ENCODE measurements around the gene AMACR.
"Not testable (repeated sequence)": the region's sequence is repeated elsewhere in the genome, so short reads cannot be mapped to it uniquely, and the experiment has no call there.

Gene AMACR

DNA sequence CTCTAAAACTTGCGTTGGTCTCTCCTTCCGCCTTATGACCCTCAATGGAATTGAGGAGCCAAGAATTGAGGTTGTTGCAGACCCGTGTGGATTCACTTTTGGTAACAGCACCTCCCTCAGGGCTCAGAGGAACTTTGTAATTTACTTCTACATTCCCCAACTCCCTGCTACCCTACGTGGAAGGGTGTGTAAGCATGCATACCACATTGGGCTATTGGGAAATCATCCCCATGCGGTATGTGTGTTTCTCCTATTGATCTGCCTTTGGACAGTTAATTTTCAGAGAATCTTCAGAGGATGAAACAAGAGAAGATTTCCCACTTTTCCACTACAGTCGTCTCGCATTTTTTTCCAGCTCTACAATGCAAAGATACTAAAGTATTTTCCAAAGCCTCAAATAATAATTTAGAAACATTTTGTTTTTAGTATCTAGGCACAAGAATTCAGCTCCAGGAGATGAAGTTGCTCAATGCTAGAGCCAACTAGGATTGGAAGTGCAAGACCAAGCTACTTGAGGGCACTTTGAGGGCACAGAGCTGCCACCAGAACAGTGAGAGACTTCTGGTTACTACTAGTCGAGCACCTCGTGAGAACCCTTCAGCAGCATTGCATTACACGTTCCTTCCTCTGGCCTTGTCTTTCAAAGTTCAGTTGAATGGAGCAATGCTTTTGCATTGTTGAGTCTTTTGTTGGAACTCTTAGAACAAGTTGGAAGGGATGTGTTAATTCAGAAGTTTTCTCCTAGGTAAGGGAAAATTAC, 31.7 kb upstream of the AMACR start:
- H3K4me3 ChIP-seq, result no peak overlapping the region
- TF ChIP-seq Cebpa-rat (IDR thresholded peaks at IDR 0.05), result no peak
- H3K27ac ChIP-seq, result no peak overlapping the region
- no peak overlapping the region for H3K9ac ChIP-seq
- no peaks in the 10 kb centered on the region for H4K20me1 ChIP-seq
- H3K4me2 ChIP-seq, result peak overlapping the region in 2 of 11 experiments; percentile 6 to 21; a peak in 1 of 22 replicates
- H3K4me1 ChIP-seq, result peaks cover 9 to 50% (median 22%) of the 10 kb centered on the region in 10 experiments; a peak in 19 of 20 replicates
- peaks cover 0 to 14% (median 10%) of the 10 kb centered on the region in 11 experiments; a peak in 16 of 22 replicates for H3K36me3 ChIP-seq
- no peaks in the 10 kb centered on the region for H3K9me3 ChIP-seq (replicated peaks in 1 of 11)
- H3K27me3 ChIP-seq, result no peaks in the 10 kb centered on the region

DNA sequence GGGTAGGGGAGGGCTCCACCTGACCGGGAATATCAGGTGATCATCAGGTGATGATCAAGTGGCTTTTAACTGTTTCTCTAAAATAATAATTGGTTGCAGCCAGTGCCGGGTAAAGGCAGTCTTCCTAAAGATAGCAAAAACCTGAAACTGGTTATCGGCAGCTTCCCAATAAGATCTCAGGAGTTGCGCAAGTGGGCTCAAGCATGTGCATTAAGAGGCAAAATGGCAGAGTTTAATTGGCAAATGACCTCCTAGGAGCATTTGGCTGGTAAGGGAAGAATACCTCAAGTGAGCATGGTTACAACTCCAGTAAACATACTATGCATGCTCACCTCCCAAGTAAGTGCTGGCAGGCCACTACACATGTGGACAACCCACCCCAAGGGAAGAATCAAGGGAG, 31.0 kb upstream of the AMACR start:
- H3K9ac ChIP-seq, result no peak overlapping the region
- peaks cover 9 to 49% (median 22%) of the 10 kb centered on the region in 10 experiments; a peak in 19 of 20 replicates for H3K4me1 ChIP-seq
- H3K9me3 ChIP-seq (replicated peaks in 1 of 11), result no peaks in the 10 kb centered on the region
- TF ChIP-seq Cebpa-rat (IDR thresholded peaks at IDR 0.05), result 0 out of 22 replicates have a peak, but pooled peaks of 2 of the 11 experiments have one; percentile 13 to 14
- H3K36me3 ChIP-seq, result peaks cover 0 to 21% (median 15%) of the 10 kb centered on the region in 11 experiments; a peak in 17 of 22 replicates
- no peaks in the 10 kb centered on the region for H4K20me1 ChIP-seq
- H3K4me3 ChIP-seq, result no peak overlapping the region
- H3K4me2 ChIP-seq, result no peak overlapping the region
- H3K27me3 ChIP-seq, result no peaks in the 10 kb centered on the region
- H3K27ac ChIP-seq, result no peak overlapping the region

DNA sequence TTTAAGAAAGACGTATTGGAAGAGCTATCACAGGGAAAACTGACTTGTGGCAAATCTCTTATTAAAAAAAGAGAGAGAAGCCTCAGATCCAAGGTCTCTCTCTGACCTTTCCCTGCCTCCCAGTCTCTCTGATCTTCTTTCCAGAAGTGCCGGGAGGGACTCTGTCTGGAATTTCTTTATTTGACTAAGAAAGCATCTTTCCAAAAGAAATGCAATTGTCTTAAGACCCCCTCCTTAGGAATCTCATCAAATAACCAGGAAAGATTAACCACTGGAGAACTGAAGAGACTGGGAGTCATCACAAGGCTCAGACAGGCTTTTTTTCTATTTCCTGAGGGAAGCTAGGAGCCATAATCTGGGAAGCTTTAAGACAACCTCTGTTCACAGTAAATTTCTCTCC, 30.5 kb upstream of the AMACR start:
- H3K4me2 ChIP-seq, result no peak overlapping the region
- TF ChIP-seq Cebpa-rat (IDR thresholded peaks at IDR 0.05), result no peak
- no peaks in the 10 kb centered on the region for H3K9me3 ChIP-seq (replicated peaks in 1 of 11)
- H3K4me3 ChIP-seq, result no peak overlapping the region
- H3K36me3 ChIP-seq, result peaks cover 0 to 25% (median 18%) of the 10 kb centered on the region in 11 experiments; a peak in 17 of 22 replicates
- H3K27me3 ChIP-seq, result no peaks in the 10 kb centered on the region
- no peaks in the 10 kb centered on the region for H4K20me1 ChIP-seq
- no peak overlapping the region for H3K9ac ChIP-seq
- peaks cover 7 to 48% (median 19%) of the 10 kb centered on the region in 10 experiments; a peak in 19 of 20 replicates for H3K4me1 ChIP-seq
- H3K27ac ChIP-seq, result no peak overlapping the region

DNA sequence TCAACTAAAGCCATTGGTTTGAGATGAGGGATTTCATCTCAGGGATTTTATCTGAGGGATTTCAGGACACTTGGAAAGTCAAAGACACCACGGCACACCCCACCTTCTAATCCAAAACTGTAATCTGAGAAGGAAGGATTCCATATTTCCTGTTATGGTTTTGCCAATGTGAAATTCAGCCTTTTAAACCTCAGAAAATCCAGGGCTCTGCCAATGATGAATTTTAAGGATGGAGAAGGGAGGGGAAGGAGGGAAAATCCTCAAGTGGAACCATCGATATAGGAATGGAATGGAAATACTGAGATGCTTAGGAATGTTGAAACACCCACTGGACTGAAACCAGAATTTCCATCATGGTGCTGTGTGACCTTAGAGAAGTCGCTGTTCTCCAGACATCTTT, 29.9 kb upstream of the AMACR start:
- H3K4me1 ChIP-seq, result peaks cover 6 to 41% (median 13%) of the 10 kb centered on the region in 10 experiments; a peak in 19 of 20 replicates
- no peaks in the 10 kb centered on the region for H3K9me3 ChIP-seq (replicated peaks in 1 of 11)
- no peak overlapping the region for H3K4me3 ChIP-seq
- no peak overlapping the region for H3K9ac ChIP-seq
- H3K27ac ChIP-seq, result no peak overlapping the region
- H3K4me2 ChIP-seq, result no peak overlapping the region
- no peaks in the 10 kb centered on the region for H3K27me3 ChIP-seq
- peaks cover 0 to 32% (median 23%) of the 10 kb centered on the region in 11 experiments; a peak in 17 of 22 replicates for H3K36me3 ChIP-seq
- no peak for TF ChIP-seq Cebpa-rat (IDR thresholded peaks at IDR 0.05)
- H4K20me1 ChIP-seq, result no peaks in the 10 kb centered on the region

DNA sequence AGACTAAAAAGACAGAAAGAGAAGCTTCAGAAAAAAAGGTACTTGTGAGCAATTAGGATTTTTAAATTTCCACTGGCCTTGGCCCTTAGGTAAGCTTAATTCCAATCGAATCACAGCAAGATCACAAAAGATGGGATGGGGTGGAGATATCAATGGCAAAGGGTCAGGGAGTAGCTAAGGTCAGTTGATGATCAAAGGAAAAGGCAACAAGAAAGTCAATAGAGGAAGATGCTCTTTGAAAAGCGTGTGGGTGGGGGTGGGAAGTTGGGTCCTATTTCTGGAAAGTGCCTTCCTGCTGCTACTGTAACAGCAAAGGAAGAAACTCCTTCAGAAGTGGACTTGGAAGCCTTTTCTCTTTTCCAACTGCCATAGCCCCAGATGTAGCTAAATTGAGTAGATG, 27.9 kb upstream of the AMACR start:
- TF ChIP-seq Cebpa-rat (IDR thresholded peaks at IDR 0.05), result no peak
- Histone ChIP-seq H3K4me1 (peaks cover 0 to 21% (median 6%) of the 10 kb centered on the region in 10 experiments; a peak in 11 of 20 replicates), H3K9ac (no peak overlapping the region), H3K9me3 (replicated peaks in 1 of 11) (no peaks in the 10 kb centered on the region), H3K27ac (no peak overlapping the region), H3K4me3 (no peak overlapping the region), H3K36me3 (peaks cover 0 to 37% (median 26%) of the 10 kb centered on the region in 11 experiments; a peak in 17 of 22 replicates), H3K4me2 (peak overlapping the region in 5 of 11 experiments; percentile 5 to 72 (median 41); a peak in 8 of 22 replicates), H3K27me3 (no peaks in the 10 kb centered on the region), H4K20me1 (no peaks in the 10 kb centered on the region)

DNA sequence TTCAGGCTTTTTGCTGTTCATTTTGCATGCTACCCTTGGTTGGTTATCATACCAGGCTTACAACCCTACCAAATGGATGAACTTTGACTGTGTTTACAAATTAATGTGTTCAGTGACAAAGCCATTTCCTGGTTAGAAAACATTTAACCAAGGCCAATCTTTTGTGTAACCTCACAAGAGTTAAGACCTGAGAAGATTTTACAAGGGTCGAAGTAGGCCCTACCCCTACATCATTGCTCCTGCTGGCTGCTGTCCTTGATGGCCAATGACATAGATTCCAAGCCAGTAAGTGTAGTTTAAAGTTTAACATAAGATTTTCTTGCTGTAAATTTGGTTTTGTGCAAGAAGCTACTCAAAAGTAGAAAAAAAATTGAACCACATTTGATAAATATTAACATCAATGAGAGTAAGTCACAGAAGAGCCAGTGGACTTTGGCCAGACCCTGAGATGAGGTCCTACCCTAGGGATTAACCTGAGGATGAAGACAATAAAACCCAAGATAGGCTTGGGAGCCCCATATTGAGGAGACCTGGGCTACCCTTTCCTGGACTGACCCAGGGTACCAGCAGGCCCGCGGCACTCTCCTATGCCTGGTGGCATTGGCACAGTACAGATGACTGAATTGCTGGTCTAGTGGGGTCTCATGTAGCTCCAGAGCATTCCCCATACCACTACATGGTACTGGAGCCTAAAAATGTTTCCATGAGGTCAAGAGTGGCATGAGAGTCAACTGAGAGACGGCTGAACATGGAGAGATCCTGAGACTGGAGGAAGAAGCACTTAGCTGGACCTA, 26.9 kb upstream of the AMACR start:
- TF ChIP-seq Cebpa-rat (IDR thresholded peaks at IDR 0.05), result no peak
- no peak overlapping the region for H3K9ac ChIP-seq
- peaks cover 0 to 11% (median 6%) of the 10 kb centered on the region in 10 experiments; a peak in 11 of 20 replicates for H3K4me1 ChIP-seq
- no peak overlapping the region for H3K27ac ChIP-seq
- H4K20me1 ChIP-seq, result no peaks in the 10 kb centered on the region
- H3K27me3 ChIP-seq, result no peaks in the 10 kb centered on the region
- H3K36me3 ChIP-seq, result peaks cover 0 to 37% (median 26%) of the 10 kb centered on the region in 11 experiments; a peak in 17 of 22 replicates
- H3K4me2 ChIP-seq, result peak overlapping the region in 1 of 11 experiments; percentile 41; a peak in 1 of 22 replicates
- H3K9me3 ChIP-seq (replicated peaks in 1 of 11), result no peaks in the 10 kb centered on the region
- no peak overlapping the region for H3K4me3 ChIP-seq

DNA sequence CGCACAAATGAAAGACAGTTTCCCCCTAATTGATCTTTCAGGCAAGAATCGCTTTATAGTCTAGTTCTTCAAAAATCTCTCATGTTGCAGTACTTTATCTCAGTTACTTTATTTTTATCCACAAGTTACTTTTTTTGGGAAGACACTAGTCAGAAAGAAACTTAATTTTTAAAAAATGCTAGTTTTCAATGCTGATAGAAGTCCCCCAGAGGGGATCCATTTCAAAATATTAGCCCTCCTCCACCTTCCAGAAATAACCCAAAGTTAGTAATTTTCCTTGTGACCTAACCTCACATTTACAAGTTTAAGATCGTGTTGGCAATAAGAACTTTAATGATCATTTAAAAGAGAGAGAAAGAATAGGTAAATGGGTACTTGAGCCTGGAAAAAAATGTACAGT, 24.1 kb upstream of the AMACR start:
- TF ChIP-seq Cebpa-rat (IDR thresholded peaks at IDR 0.05), result no peak
- Histone ChIP-seq H3K9me3 (replicated peaks in 1 of 11) (no peaks in the 10 kb centered on the region), H3K27me3 (no peaks in the 10 kb centered on the region), H3K9ac (no peak overlapping the region), H4K20me1 (no peaks in the 10 kb centered on the region), H3K4me3 (no peak overlapping the region), H3K36me3 (peaks cover 0 to 54% (median 31%) of the 10 kb centered on the region in 11 experiments; a peak in 17 of 22 replicates), H3K27ac (no peak overlapping the region), H3K4me2 (no peak overlapping the region), H3K4me1 (peaks cover 0 to 11% (median 6%) of the 10 kb centered on the region in 10 experiments; a peak in 11 of 20 replicates)

DNA sequence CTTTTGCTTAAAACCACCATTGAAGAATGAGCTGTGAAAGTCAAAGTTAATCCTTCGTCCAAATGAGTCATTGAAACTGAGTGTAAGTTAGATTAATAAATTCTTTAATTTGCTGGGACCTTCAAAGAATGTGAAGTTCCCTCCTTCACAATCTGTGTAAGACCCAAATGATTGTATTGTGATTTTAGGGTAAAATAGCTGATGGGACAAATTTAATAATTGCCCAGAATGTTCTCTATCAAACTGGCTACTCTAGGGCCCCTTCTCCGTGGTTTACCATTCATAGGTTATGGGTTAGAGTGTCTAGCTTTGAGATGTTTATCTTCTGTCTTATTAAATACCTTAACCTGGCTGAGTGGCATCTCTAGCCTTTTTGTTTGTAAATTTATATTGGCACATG, 23.3 kb upstream of the AMACR start:
- no peak overlapping the region for H3K9ac ChIP-seq
- H3K4me2 ChIP-seq, result no peak overlapping the region
- H3K9me3 ChIP-seq (replicated peaks in 1 of 11), result no peaks in the 10 kb centered on the region
- no peaks in the 10 kb centered on the region for H3K27me3 ChIP-seq
- H4K20me1 ChIP-seq, result no peaks in the 10 kb centered on the region
- H3K27ac ChIP-seq, result no peak overlapping the region
- H3K4me3 ChIP-seq, result no peak overlapping the region
- TF ChIP-seq Cebpa-rat (IDR thresholded peaks at IDR 0.05), result no peak
- H3K36me3 ChIP-seq, result peaks cover 0 to 62% (median 31%) of the 10 kb centered on the region in 11 experiments; a peak in 17 of 22 replicates
- H3K4me1 ChIP-seq, result peaks cover 0 to 11% (median 5%) of the 10 kb centered on the region in 10 experiments; a peak in 11 of 20 replicates

DNA sequence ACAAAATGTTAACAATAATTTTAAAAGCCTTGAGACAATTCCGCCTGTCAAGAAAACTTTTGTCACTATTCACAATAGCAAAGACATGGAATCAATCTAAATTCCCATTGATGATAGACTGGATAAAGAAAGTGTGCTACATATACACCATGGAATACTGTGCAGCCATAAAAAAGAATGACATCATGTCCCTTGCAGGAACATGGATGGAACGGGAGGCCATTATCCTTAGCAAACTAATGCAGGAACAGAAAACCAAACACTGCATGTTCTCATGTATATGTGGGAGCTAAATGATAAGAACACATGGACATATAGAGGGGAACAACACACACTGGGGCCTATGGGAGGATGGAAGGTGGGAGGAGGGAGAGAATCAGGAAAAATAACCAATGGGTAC, 22.7 kb upstream of the AMACR start:
- H4K20me1 ChIP-seq; H3K9ac ChIP-seq; H3K4me3 ChIP-seq; H3K4me1 ChIP-seq; H3K27me3 ChIP-seq; H3K9me3 ChIP-seq (replicated peaks in 1 of 11); H3K27ac ChIP-seq; H3K4me2 ChIP-seq: not testable (repeated sequence)
- H3K36me3 ChIP-seq, result peaks cover 0 to 64% (median 32%) of the 10 kb centered on the region in 11 experiments; a peak in 17 of 22 replicates

All from BLaER1 treated with 17β-estradiol and CSF1 and Interleukin-3, amounts not matched to agents 10 nM and 100 nM (cell line).